Fibroblast of skin of right quadriceps (primary cell): ENCODE results near the gene SCYL1.
"Not testable (repeated sequence)": the region's sequence is repeated elsewhere in the genome, so short reads cannot be mapped to it uniquely, and the experiment has no call there.

Experiments
- DNase-seq: peaks from one replicate; pipeline ENCODE4 v3.0.0-alpha.2; 2013

Gene SCYL1

DNA sequence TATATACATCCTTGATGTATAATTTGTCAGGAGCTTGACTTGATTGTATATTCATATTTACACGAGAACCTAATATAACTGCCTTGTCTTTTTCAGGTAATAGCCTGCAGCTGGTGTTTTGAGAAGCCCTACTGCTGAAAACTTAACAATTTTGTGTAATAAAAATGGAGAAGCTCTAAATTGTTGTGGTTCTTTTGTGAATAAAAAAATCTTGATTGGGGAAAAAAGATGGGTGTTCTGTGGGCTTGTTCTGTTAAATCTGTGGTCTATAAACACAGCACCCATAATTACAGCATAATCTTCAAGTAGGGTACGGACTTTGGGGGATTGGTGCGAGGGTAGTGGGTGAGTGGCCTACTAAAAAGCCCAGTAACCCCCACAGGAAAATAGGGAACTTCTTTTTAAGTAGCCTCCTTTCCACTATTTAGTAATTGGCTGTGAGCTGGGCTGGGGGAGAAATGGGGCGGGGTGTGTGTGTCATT is 18.6 kb upstream of the SCYL1 start:
- no peak for DNase-seq

DNA sequence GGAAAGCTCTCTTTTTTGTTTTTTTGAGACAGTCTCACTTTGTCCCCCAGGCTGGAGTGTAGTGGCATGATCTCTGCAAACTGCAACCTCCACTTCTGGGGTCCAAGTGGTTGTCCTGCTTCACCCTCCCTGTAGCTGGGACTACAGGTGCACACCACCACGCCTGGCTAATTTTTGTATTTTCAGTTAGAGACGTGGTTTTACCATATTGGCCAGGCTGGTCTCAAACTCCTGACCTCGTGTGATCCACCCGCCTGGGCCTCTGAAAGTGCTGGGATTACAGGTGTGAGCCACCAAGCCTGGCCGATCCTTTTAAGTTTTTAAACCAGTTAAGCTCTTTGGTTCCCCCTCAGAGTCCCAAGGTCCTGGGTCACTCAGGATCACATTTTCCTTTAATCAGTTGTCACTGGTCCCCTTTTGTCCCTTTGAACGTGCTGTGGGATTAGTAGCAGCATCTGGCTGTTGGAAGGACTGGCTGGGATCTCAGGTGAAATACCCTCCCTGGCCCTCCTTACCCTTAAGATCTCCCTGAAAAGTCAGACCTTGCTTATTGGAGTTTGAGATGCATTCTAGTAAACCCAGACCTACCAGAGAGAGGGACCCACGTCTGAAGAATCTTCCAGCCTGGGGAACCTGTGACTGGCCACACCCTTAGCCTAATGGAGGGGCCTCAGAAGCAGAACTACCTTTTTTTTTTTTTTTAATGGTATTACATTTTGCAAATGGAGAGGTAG is 17.9 kb upstream of the SCYL1 start:
- DNase-seq: no peak

DNA sequence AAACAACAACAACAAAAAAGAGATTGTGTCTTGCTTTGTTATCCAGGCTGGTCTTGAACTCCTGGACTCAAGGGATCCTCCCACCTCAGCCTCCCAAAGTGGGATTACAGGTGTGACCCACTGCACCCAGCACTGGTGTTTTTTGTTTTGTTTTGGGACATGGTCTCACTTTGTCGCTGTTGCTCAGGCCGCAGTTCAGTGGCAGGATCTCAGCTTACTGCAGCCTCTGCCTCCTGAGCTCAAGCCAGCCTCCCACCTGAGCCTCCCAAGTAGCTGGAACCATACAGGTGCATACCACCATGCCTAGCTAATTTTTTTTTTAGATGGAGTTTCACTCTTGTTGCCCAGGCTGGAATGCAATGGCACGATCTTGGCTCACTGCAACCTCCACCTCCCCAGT is 12.6 kb upstream of the SCYL1 start:
- DNase-seq: not testable (repeated sequence)

DNA sequence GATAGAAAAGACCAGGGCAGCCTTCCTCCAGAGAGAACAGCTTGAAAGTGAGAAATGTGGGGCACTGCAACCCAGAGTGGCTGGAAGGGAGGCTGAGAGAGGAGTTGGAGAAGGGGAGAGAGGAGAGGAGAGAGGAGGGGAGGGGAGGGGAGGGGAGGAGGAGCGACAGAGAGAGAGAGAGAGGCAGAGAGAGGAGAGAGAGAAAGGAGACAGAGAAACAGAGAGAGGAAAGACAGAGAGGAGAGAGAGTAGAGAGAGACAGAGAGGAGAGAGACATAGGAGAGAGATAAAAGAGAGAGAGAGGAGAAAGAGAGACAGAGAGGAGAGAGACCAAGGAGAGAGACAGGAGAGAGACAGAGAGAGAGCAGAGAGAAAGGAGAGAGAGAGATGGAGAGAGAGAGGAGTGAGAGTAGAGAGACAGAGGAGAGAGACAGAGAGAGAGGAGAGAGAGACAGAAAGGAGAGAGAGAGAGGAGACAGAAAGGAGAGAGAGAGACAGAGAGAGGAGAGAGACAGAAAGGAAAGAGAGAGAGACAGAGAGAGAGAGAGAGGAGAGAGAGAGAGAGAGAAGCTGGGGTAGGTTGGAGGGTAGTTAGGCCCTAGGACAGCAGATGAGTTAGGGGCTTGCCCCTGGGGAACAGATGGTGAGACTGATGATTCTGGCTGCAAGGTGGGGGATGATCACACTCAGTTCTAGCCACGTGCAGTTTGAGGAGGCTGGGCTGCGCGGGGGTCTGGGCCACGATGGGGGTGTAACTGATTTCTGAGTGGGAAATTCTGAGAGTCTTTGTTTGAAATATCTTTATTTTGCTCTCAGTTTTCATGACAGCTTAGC is 8.5 kb upstream of the SCYL1 start:
- no peak for DNase-seq

DNA sequence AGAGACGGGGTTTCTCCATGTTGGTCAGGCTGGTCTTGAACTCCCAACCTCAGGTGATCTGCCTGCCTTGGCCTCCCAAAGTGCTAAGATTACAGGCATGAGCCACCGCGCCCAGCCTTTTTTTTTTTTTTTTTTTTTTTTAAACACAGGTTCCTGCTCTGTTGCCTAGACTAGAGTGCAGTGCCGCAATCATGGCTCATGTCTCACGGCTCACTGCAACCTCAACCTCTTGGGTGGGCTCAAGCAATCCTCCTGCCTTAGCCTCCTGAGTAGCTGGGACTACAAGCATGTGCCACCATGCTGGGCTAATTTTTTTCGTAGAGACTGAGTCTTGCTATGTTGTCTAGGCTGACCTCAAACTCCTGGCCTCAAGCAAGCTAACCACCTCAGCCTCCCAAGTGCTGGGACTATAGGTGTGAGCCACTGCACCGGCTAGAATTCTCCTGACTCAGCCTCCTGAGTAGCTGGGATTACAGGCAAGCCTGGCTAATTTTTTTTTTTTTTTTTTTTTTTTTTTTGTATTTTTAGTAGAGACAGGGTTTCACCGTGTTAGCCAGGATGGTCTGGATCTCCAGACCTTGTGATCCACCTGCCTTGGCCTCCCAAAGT is 5.8 kb upstream of the SCYL1 start:
- not testable (repeated sequence) for DNase-seq

DNA sequence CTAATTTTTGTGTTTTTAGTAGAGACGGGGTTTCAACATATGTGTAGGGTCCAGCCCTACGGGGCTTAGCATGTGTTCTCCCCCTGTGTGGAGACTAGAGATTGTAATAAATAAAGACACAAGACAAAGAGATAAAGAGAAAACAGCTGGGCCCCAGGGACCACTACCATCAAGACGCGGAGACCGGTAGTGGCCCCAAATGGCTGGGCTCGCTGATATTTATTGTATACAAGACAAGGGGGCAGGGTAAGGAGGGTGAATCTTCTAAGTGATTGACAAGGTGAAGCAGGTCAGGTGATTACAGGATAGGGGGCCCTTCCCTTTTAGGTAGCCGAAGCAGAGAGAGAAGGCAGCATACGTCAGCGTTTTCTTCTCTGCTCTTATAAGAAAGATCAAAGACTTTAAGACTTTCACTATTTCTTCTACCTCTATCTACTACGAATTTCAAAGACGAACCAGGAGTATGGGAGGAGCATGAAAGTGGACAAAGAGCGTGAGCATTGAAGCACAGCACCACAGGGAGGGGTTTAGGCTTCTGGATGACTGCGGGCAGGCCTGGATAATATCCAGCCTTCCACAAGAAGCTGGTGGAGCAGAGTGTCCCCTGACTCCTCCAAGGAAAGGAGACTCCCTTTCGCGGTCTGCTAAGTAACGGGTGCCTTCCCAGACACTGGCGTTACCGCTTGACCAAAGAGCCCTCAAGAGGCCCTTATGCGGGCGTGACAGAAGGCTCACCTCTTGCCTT is 2.9 kb upstream of the SCYL1 start:
- not testable (repeated sequence) for DNase-seq

DNA sequence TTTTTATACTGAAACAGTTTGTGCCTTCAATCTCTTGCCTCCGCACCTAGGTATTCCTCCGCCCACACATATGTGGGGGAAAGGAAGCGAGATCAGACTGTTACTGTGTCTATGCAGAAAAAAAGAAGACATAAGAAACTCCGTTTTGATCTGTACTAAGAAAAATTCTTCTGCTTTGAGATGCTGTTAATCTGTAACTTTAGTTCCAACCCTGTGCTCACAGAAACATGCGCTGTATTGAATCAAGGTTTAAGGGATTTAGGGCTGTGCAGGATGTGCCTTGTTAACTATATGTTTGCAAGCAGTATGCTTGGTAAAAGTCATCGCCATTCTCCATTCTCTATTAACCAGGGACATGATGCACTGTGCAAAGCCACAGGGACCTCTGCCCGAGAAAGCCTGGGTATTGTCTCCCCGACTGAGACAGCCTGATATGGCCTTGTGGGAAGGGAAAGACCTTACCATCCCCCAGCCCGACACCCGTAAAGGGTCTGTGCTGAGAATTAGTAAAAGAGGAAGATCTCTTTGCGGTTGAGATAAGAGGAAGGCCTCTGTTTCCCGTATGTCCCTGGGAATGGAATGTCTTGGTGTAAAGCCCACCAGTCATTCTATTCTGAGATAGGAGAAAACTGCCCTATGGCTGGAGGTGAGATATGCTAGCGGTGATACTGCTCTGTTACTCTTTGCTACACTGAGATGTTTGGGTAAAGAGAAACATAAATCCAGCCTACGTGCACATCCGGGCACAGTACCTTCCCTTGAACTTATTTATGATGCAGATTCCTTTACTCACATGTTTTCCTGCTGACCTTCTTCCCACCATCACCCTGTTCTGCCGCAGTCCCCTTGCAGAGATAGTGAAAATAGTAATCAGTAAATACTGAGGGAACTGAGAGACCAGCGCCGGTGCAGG is 1.9 kb upstream of the SCYL1 start:
- not testable (repeated sequence) for DNase-seq

DNA sequence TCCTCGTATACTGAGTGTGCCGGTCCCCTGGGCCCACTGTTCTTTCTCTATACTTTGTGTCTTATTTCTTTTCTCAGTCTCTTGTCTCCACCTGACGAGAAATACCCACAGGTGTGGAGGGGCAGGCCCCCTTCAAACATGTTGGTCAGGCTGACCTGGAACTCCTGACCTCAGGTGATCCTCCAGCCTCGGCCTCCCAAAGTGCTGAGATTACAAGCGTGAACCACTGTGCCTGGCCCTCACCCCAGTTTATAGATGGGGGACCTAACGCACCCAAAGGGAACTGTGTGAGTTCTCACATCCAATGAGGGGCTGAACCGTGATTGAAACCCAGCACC is 1.3 kb upstream of the SCYL1 start:
- not testable (repeated sequence) for DNase-seq

DNA sequence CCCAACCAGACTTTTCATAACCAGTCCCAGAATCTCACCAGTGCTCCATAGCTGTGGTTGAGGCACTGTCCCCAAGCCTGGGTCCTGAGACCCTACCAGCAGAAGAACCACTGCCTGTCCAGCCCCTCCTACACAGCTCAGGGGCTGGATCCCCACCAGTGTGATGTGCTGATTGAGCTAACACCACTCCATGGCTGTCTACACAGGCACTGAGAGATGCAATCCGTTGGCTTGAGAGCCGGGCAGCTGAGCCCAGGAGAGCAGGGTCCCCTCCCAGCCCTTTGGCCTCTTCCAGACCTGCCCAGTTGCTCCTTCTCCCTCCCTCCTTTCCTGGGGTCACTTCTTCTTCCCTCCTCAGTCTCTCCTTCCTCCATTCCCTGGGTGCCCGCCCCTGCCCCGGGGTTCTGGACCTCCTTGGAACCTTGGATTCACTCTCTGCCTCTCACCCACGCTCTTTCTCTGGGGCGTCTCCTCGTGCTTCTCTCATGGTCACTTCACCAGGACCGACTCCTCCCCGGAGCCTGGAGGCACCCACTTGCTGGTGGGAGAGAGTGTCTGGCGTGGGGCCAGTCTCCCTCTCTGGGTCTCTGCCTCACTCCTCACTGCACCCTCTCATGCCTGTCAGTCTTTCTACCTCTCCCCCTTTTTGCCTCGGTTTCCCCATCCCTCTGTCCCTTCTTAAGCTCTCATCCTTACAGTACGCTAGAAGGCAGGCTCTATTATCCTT is 706 bp upstream of the SCYL1 start:
- DNase-seq: no peak

DNA sequence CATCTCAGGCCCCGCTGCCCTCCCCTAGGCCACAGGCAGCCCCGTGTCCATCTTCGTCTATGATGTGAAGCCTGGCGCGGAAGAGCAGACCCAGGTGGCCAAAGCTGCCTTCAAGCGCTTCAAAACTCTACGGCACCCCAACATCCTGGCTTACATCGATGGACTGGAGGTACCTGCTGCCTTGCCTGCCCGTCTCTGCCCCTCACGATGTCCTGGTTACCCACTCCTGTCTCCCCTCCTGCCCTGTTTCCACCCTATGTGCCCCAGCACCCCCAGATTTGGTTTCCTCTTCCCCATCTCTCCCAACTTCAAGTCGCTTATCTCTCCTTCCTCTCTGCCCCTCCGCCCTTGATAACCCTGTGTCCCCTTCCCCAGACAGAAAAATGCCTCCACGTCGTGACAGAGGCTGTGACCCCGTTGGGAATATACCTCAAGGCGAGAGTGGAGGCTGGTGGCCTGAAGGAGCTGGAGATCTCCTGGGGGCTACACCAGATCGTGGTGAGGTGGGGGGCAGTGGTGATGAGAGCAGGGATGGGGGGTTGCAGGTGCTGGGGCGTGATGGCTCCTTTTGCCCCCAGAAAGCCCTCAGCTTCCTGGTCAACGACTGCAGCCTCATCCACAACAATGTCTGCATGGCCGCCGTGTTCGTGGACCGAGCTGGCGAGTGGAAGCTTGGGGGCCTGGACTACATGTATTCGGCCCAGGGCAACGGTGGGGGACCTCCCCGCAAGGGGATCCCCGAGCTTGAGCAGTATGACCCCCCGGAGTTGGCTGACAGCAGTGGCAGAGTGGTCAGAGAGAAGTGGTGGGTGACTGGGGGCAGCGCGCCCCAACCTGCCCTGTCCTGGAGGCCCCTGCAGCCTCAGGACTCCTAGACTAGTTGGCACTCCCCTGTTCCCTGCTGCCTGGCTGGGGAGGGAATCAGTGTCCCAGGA is 930 bp downstream of the SCYL1 start:
- no peak for DNase-seq

DNA sequence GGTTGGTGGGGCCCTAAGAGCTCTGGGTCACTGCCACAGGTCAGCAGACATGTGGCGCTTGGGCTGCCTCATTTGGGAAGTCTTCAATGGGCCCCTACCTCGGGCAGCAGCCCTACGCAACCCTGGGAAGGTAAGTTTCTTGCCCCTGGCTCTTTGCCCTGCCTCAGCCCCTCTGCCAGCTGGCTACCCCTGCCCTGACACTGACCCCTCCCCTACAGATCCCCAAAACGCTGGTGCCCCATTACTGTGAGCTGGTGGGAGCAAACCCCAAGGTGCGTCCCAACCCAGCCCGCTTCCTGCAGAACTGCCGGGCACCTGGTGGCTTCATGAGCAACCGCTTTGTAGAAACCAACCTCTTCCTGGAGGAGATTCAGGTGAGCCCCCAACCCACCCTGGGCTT is 1.9 kb downstream of the SCYL1 start:
- no peak for DNase-seq

DNA sequence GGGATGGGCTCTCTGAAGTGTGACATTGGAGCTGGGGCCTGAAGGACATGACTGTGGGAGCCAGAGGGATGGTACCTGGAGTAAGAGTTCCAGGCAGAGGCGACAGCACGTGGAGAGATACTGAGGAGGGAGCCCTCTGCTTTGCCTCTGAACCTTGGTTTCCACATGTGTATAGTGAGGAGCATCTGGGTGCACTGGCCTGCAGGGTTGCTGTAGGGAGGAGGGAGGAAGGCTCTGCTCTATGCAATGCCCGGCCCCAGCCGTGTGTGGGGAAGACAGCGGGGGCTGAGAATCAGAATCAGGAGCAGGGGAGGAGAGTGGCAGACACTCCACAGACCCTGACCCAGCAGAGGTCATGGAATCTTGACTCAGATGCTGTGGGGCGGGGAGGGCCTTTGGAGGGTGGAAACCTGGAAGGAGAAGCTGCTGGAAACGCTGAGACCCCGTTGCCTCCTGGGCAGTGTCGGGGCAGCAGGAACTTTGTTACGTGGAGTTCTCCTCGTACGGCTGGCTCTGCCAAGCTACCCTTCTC is 4.0 kb downstream of the SCYL1 start:
- DNase-seq: no peak

DNA sequence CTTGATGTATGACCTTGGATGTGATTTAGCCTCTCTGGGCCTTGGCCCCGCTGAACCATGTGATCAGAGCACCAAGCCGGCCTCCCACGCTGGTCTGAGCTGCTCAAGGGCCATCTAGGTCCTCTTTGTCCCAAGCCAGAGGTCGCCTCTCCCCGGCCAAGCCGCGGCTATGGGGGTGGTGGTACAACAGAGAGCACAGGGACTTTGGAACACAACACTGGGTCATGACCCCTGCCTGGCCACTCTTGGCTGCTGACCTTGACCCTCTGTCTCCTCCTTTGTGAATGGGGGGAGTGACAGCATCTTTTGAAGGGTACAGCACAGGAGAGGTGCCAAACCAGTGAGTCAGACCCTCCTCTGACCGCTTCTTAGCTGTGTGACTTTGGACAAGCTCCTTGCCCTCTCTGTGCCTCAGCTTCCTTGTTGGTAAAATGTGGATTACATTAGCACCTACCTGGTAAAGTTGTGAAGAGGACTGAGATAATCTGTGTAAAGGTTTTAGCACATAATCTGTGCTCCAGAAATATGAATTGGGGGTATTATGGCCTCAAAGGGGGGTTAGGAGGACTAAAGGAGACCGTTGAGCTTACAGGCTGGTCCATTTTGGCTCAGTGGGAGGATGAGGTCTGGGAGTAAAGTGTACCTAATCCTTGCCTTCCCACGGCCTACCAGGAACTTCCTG is 4.7 kb downstream of the SCYL1 start:
- no peak for DNase-seq

DNA sequence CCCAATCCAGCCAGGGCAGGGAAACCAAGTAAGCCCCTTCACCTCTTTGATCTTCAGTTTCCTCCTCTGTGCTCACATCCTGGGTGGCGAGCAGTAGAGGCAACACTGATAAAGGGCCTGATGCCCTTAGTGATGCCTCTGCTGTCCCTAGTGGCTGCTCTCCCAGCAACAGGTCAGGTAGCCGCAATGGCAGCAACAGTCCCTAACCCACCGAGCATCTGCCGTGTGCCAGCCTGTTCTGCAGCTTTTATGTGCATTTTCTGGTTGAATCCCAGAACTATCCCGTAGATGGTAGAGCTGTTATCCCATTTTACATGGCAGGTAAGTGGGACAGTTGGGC is 5.2 kb downstream of the SCYL1 start:
- DNase-seq: no peak

DNA sequence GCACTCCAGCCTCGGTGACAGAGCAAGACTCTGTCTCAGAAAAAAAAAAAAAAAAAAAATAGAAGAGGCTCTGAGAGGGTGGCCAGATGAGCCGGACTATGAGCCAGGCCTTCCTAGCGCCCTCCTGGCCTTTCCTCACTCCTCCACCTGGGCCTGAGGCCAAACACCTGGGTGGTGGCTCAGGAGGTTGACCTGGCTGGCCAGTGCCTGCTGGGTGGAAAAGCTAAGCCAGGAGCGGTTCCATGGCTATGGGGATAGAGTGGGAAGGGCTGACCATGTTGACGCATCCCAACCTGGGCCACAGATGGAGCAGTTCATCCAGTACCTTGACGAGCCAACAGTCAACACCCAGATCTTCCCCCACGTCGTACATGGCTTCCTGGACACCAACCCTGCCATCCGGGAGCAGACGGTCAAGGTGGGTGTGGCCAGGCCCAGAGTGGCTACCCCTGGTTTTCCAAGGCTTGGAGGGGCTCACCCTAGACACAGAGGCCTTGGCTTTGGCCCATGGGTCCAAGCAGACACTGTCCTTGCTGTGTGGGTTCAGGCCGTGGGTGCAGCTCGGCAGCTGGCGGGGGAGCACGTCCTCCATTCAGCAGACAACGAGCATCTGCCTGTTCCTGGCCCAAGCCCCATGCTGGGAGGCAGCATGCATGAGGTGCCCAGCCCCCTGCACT is 7.6 kb downstream of the SCYL1 start:
- no peak for DNase-seq

DNA sequence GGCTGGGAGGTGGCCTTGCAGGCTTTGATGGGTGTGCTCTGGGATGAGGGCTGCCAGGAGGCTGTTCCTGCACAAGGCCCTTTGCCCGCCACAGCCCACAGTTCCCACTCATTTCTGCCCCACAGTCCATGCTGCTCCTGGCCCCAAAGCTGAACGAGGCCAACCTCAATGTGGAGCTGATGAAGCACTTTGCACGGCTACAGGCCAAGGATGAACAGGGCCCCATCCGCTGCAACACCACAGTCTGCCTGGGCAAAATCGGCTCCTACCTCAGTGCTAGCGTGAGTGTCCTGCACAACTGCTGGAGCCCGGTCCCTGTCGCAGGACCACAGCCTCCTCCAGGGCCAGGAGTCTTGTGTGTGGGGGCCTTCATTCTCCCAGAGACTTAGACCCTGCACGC is 10.2 kb downstream of the SCYL1 start:
- no peak for DNase-seq

DNA sequence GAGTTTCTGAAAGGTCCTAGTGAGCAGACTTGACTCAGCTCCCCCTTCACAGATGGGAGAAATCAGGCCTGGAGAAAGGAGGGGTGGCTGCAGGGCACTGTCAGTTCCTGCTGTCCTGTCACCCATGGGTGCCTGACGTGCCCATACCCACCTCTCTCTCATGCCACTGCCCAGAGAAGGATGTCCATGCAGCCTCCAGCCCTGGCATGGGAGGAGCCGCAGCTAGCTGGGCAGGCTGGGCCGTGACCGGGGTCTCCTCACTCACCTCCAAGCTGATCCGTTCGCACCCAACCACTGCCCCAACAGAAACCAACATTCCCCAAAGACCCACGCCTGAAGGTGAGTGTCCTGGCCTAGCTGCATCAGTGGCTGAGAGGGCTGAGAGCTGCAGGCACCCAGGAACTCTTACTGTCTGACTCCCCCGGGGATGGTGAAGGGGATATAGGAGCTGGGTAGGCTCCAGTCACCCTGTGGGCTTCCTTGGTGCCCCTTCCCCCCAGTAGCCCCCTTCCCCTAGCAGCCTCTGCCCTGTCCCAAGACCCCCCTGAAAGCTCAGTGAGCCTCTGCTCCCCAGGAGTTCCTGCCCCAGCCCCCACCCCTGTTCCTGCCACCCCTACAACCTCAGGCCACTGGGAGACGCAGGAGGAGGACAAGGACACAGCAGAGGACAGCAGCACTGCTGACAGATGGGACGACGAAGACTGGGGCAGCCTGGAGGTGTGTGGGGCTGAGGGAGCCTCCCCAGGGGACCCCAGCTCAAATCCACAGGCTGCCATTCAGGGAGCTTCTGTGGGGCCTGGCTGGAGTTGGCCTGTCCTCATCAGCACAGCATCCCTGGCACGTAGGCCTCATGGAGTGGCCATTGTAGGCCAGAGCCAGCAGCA is 11.8 kb downstream of the SCYL1 start:
- no peak for DNase-seq

DNA sequence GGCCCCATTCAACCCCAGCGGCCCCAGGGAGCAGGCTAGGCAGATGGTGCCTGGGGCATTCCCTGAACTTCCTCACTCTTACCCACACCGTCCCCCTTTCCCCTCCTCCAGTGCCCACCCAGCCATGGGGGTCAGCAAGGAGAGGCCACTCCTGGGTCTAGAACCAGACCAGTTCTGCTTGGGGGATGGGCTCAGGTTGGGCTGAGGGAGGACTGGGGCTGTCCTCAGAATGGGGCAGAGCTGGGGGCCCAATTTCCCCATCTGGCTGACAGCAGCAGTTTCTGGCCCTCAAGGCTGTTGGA is 12.4 kb downstream of the SCYL1 start:
- no peak for DNase-seq
